HEK293 (cell line): Measurements from ENCODE around the gene IGFN1.
A peak's percentile ranks its signal among the peaks of the same experiment; 100 is the strongest.

Experiments used
- CTCF ChIA-PET: fragments of 350-600 bp; formaldehyde crosslinking; extraction: SDS; loops from one replicate; lab custom pipeline; 2021; ENCODE audit warnings: antibody characterized with exemption; lab: Yijun Ruan, JAX
- POLR2A ChIA-PET: fragments of 300-600 bp; formaldehyde crosslinking; extraction: SDS; loops from one replicate; lab custom pipeline; 2020; ENCODE audit warnings: antibody characterized with exemption, inconsistent platforms; lab: Yijun Ruan, JAX
- H3K27ac ChIP-seq: fragments of 200-500 bp; sonication (Bioruptor generic); 2 replicates; pipeline ENCODE4 v1.5.1; 2014; ENCODE audit warnings: low read depth, low read length, control low read depth, inconsistent platforms; ENCODE audit errors: extremely low read depth
- H3K36me3 ChIP-seq, 2 experiments: fragments of 200-500 bp in 1 of 2; sonication (Bioruptor generic) in 1 of 2; 1 replicate in 1 of 2; 2 replicates in 1 of 2; pipeline ENCODE4 v1.5.1; 2014 to 2017; ENCODE audit warnings: inconsistent platforms in 2 of 2, low read length in 2 of 2; ENCODE audit not compliant: control insufficient read depth in 2 of 2, insufficient read depth in 1 of 2
- H3K4me1 ChIP-seq: fragments of 200-500 bp; sonication (Bioruptor generic); 2 replicates; pipeline ENCODE4 v1.5.1; 2014; ENCODE audit warnings: mild to moderate bottlenecking, low read length, inconsistent platforms; ENCODE audit not compliant: control insufficient read depth, insufficient read depth
- H3K4me3 ChIP-seq: 2 replicates; pipeline ENCODE4 v1.5.1; 2011; ENCODE audit warnings: low read depth, mild to moderate bottlenecking, control low read depth, low read length, moderate library complexity
- H3K9me3 ChIP-seq: fragments of 200-500 bp; sonication (Bioruptor generic); 2 replicates; pipeline ENCODE4 v1.5.1; 2014; ENCODE audit warnings: low read depth, low read length, inconsistent platforms; ENCODE audit not compliant: control insufficient read depth, insufficient read depth
- BCL11B ChIP-seq: fragments of 450-650 bp; formaldehyde crosslinking; IDR thresholded peaks from 2 replicates; pipeline ENCODE4 v1.5.1; 2016; ENCODE audit warnings: low read depth, missing biosample characterization, missing genetic modification characterization
- GFI1B ChIP-seq: fragments of 450-650 bp; formaldehyde crosslinking; IDR thresholded peaks from 2 replicates; pipeline ENCODE4 v1.5.1; 2016; ENCODE audit warnings: missing biosample characterization, missing genetic modification characterization
- GLI4 ChIP-seq: fragments of 450-650 bp; formaldehyde crosslinking; IDR thresholded peaks from 2 replicates; pipeline ENCODE4 v1.5.1; 2016; ENCODE audit warnings: missing biosample characterization, missing genetic modification characterization
- KLF10 ChIP-seq: fragments of 450-650 bp; IDR thresholded peaks from 2 replicates; pipeline ENCODE4 v1.5.1; 2018; ENCODE audit warnings: missing biosample characterization, mild to moderate bottlenecking, missing genetic modification characterization
- KLF8 ChIP-seq: fragments of 450-650 bp; formaldehyde crosslinking; IDR thresholded peaks from 2 replicates; pipeline ENCODE4 v1.5.1; 2016; ENCODE audit warnings: missing biosample characterization, missing genetic modification characterization
- MEIS1 ChIP-seq: sonication (generic); formaldehyde crosslinking; IDR thresholded peaks from 2 replicates; pipeline ENCODE4 v1.8.1; 2022; ENCODE audit warnings: missing genetic modification reagents, mild to moderate bottlenecking, borderline replicate concordance
- OSR2 ChIP-seq: fragments of 450-650 bp; formaldehyde crosslinking; IDR thresholded peaks from 2 replicates; pipeline ENCODE4 v1.5.1; 2016; ENCODE audit warnings: missing biosample characterization, missing genetic modification characterization
- OVOL3 ChIP-seq: fragments of 450-650 bp; formaldehyde crosslinking; IDR thresholded peaks from 2 replicates; pipeline ENCODE4 v1.5.1; 2016; ENCODE audit warnings: missing biosample characterization, missing genetic modification characterization
- SCRT2 ChIP-seq: fragments of 450-650 bp; formaldehyde crosslinking; IDR thresholded peaks from 2 replicates; pipeline ENCODE4 v1.5.1; 2016; ENCODE audit warnings: missing biosample characterization, missing genetic modification characterization
- WT1 ChIP-seq: fragments of 450-650 bp; formaldehyde crosslinking; IDR thresholded peaks from 2 replicates; pipeline ENCODE4 v1.5.1; 2016; ENCODE audit warnings: missing biosample characterization, missing genetic modification characterization
- ZFP3 ChIP-seq: fragments of 450-650 bp; formaldehyde crosslinking; IDR thresholded peaks from 2 replicates; pipeline ENCODE4 v1.5.1; 2016; ENCODE audit warnings: low read depth, missing biosample characterization, missing genetic modification characterization
- ZNF10 ChIP-seq: fragments of 450-650 bp; formaldehyde crosslinking; IDR thresholded peaks from 2 replicates; pipeline ENCODE4 v1.5.1; 2017; ENCODE audit warnings: missing biosample characterization, missing genetic modification characterization
- ZNF114 ChIP-seq: fragments of 450-650 bp; formaldehyde crosslinking; IDR thresholded peaks from 2 replicates; pipeline ENCODE4 v1.5.0; 2017; ENCODE audit warnings: missing biosample characterization, missing genetic modification characterization
- ZNF16 ChIP-seq: fragments of 450-650 bp; formaldehyde crosslinking; IDR thresholded peaks from 2 replicates; pipeline ENCODE4 v1.5.1; 2016; ENCODE audit warnings: low read depth, missing biosample characterization, missing genetic modification characterization
- ZNF221 ChIP-seq: fragments of 450-650 bp; formaldehyde crosslinking; IDR thresholded peaks from 2 replicates; pipeline ENCODE4 v1.5.1; 2017; ENCODE audit warnings: missing biosample characterization, missing genetic modification characterization, borderline replicate concordance
- ZNF311 ChIP-seq: fragments of 450-650 bp; formaldehyde crosslinking; IDR thresholded peaks from 2 replicates; pipeline ENCODE4 v1.5.1; 2017; ENCODE audit warnings: missing biosample characterization, missing genetic modification characterization, borderline replicate concordance
- ZNF341 ChIP-seq: fragments of 450-650 bp; formaldehyde crosslinking; IDR thresholded peaks from 2 replicates; pipeline ENCODE4; 2016; ENCODE audit warnings: low read depth, missing biosample characterization, missing genetic modification characterization
- ZNF350 ChIP-seq: fragments of 450-650 bp; formaldehyde crosslinking; IDR thresholded peaks from 2 replicates; pipeline ENCODE4 v1.5.0; 2017; ENCODE audit warnings: missing biosample characterization, mild to moderate bottlenecking, missing genetic modification characterization
- ZNF37A ChIP-seq: fragments of 450-650 bp; IDR thresholded peaks from 2 replicates; pipeline ENCODE4 v1.5.1; 2018; ENCODE audit warnings: missing biosample characterization, missing genetic modification characterization
- ZNF48 ChIP-seq: fragments of 450-650 bp; formaldehyde crosslinking; IDR thresholded peaks from 2 replicates; pipeline ENCODE4 v1.5.1; 2016; ENCODE audit warnings: missing biosample characterization, missing genetic modification characterization
- ZNF510 ChIP-seq: fragments of 450-650 bp; formaldehyde crosslinking; IDR thresholded peaks from 2 replicates; pipeline ENCODE4 v1.5.1; 2018; ENCODE audit warnings: mild to moderate bottlenecking, missing genetic modification characterization, missing biosample characterization; ENCODE audit not compliant: insufficient replicate concordance
- ZNF529 ChIP-seq: fragments of 450-650 bp; formaldehyde crosslinking; IDR thresholded peaks from 2 replicates; pipeline ENCODE4 v1.5.1; 2017; ENCODE audit warnings: missing genetic modification characterization, missing biosample characterization; ENCODE audit not compliant: insufficient replicate concordance
- ZNF555 ChIP-seq: fragments of 450-650 bp; formaldehyde crosslinking; conservative IDR thresholded peaks from 2 replicates; pipeline ENCODE4 v1.5.1; 2017; ENCODE audit warnings: missing biosample characterization, mild to moderate bottlenecking, missing genetic modification characterization, inconsistent platforms
- ZNF624 ChIP-seq: fragments of 450-650 bp; formaldehyde crosslinking; IDR thresholded peaks from 2 replicates; pipeline ENCODE4 v1.5.1; 2017; ENCODE audit warnings: missing biosample characterization, missing genetic modification characterization
- ZNF654 ChIP-seq: fragments of 450-650 bp; formaldehyde crosslinking; IDR thresholded peaks from 2 replicates; pipeline ENCODE4 v1.5.1; 2016; ENCODE audit warnings: low read depth, missing biosample characterization, missing genetic modification characterization
- ZNF670 ChIP-seq: fragments of 450-650 bp; formaldehyde crosslinking; IDR thresholded peaks from 2 replicates; pipeline ENCODE4 v1.5.1; 2016; ENCODE audit warnings: missing biosample characterization, missing genetic modification characterization, low read depth
- ZNF692 ChIP-seq: fragments of 450-650 bp; formaldehyde crosslinking; IDR thresholded peaks from 2 replicates; pipeline ENCODE4 v1.5.1; 2016; ENCODE audit warnings: missing biosample characterization, missing genetic modification characterization
- ZNF707 ChIP-seq: fragments of 450-650 bp; formaldehyde crosslinking; IDR thresholded peaks from 2 replicates; pipeline ENCODE4 v1.5.1; 2016; ENCODE audit warnings: missing biosample characterization, missing genetic modification characterization
- ZNF792 ChIP-seq: fragments of 450-650 bp; formaldehyde crosslinking; IDR thresholded peaks from 2 replicates; pipeline ENCODE4 v1.5.1; 2016; ENCODE audit warnings: missing biosample characterization, missing genetic modification characterization
- TF ChIP-seq, protein P1 (sequence below): fragments of 450-650 bp; formaldehyde crosslinking; IDR thresholded peaks from 2 replicates; pipeline ENCODE4 v1.5.1; 2016; ENCODE audit warnings: missing biosample characterization, missing genetic modification characterization, borderline replicate concordance
- TF ChIP-seq, protein P2 (sequence below): fragments of 450-650 bp; formaldehyde crosslinking; IDR thresholded peaks from 2 replicates; pipeline ENCODE4 v1.5.1; 2016; ENCODE audit warnings: missing biosample characterization, missing genetic modification characterization

Gene IGFN1

DNA sequence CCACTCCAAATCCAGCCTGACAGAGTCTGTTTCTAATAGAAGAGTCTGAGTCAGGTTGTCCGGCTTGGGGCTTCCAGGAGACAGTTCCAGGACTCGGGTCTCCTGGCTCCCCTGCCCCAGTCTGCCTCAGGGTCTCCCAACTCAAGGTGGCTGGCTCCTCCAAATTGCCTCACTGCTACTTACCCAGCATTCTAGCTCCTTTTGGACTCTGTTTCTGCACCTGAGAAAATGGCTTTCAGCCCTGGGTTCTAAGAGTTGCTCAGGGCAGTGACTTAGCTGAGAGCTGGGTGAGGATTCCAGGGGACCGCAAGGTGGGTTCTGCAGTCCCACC lies 5.5 kb upstream of the IGFN1 start:
- Histone ChIP-seq H3K4me1 (no peaks in the 10 kb centered on the region), H3K36me3 (no peaks in the 10 kb centered on the region), H3K4me3 (no peak overlapping the region), H3K27ac (no peak overlapping the region), H3K9me3 (no peaks in the 10 kb centered on the region)
- no peak for TF ChIP-seq ZNF670
- 0 out of 2 replicates have a peak, but pooled peaks have one; percentile 3 for TF ChIP-seq ZNF654
- ChIA-PET POLR2A (interaction anchor here (0.9 kb wide), 1 partner anchor 14 kb away, joined by 3 read pairs; no protein-coding TSS in a partner anchor), CTCF (interaction anchor here (0.6 to 1.7 kb wide), 9 partner anchors 8 to 637 kb away, joined by 3 to 7 read pairs (median 4); no protein-coding TSS in a partner anchor)

- ChIA-PET POLR2A (interaction anchor here (0.9 kb wide), 1 partner anchor 14 kb away, joined by 3 read pairs; no protein-coding TSS in a partner anchor), CTCF (interaction anchor here (0.6 to 1.7 kb wide), 8 partner anchors 8 to 1167 kb away, joined by 3 to 7 read pairs (median 4); no protein-coding TSS in a partner anchor)
- H3K36me3 ChIP-seq: no peaks in the 10 kb centered on the region
Measured at GRCh38 chr1:201185527-201186128, 5.0 kb upstream of the IGFN1 start.

DNA sequence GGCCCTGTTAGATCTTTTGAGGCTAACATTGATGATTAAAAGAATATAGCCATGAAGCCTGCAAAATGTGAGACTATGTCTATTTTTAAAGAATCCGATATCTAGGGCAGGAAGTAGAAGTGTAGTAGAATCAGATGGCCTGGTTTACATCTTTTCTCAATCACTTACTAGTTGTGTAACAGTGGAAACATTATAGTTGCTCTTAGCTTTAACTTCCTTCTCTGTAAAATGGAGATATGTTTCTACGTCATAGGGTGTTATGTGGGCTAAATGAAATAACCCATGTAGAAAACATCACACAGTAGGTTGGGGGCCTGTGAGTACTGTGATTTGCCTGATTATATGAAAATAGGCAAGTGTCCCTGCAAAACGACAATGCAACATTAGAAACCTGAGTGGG lies 4.4 kb upstream of the IGFN1 start:
- Histone ChIP-seq H3K27ac (no peak overlapping the region), H3K9me3 (no peaks in the 10 kb centered on the region), H3K36me3 (no peaks in the 10 kb centered on the region), H3K4me1 (no peaks in the 10 kb centered on the region), H3K4me3 (no peak overlapping the region)
- POLR2A ChIA-PET: no interaction called here
- CTCF ChIA-PET: interaction anchor here (0.6 to 1.7 kb wide), 3 partner anchors 12 to 1168 kb away, joined by 3 to 5 read pairs (median 3); no protein-coding TSS in a partner anchor
- TF ChIP-seq ZNF792 (tag by site-specific recombination) (no peak), ZNF37A (tag by site-specific recombination) (no peak), ZNF10 (tag by site-specific recombination) (no peak), OVOL3 (tag by site-specific recombination) (no peak), GLI4 (tag by site-specific recombination) (no peak), ZNF510 (tag by site-specific recombination) (no peak), ZNF350 (tag by site-specific recombination) (no peak), KLF8 (tag by site-specific recombination) (no peak), SCRT2 (tag by site-specific recombination) (no peak), OSR2 (tag by site-specific recombination) (no peak), ZNF48 (tag by site-specific recombination) (no peak), ZNF624 (tag by site-specific recombination) (no peak), GFI1B (tag by site-specific recombination) (no peak)
- TF ChIP-seq, protein P1, sequence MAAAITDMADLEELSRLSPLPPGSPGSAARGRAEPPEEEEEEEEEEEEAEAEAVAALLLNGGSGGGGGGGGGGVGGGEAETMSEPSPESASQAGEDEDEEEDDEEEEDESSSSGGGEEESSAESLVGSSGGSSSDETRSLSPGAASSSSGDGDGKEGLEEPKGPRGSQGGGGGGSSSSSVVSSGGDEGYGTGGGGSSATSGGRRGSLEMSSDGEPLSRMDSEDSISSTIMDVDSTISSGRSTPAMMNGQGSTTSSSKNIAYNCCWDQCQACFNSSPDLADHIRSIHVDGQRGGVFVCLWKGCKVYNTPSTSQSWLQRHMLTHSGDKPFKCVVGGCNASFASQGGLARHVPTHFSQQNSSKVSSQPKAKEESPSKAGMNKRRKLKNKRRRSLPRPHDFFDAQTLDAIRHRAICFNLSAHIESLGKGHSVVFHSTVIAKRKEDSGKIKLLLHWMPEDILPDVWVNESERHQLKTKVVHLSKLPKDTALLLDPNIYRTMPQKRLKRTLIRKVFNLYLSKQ (tag by site-specific recombination): no peak

More at GRCh38 chr1:201185527-201186128, 5.0 kb upstream of the IGFN1 start:
- no peaks in the 10 kb centered on the region for H3K4me1 ChIP-seq
- TF ChIP-seq ZNF555 (tag by site-specific recombination) (no peak), ZFP3 (tag by site-specific recombination) (no peak), ZNF311 (tag by site-specific recombination) (no peak), ZNF221 (no peak), ZNF16 (tag by site-specific recombination) (no peak), MEIS1 (no peak), ZNF692 (tag by site-specific recombination) (no peak), WT1 (tag by site-specific recombination) (no peak), ZNF114 (tag by site-specific recombination) (no peak), OSR2 (tag by site-specific recombination) (no peak), KLF8 (tag by site-specific recombination) (no peak), BCL11B (tag by site-specific recombination) (no peak), ZNF529 (tag by site-specific recombination) (no peak), KLF10 (tag by site-specific recombination) (no peak), ZNF341 (tag by site-specific recombination) (no peak), ZNF707 (tag by site-specific recombination) (no peak)
- TF ChIP-seq, protein P1 (tag by site-specific recombination): no peak
- TF ChIP-seq, protein P2, sequence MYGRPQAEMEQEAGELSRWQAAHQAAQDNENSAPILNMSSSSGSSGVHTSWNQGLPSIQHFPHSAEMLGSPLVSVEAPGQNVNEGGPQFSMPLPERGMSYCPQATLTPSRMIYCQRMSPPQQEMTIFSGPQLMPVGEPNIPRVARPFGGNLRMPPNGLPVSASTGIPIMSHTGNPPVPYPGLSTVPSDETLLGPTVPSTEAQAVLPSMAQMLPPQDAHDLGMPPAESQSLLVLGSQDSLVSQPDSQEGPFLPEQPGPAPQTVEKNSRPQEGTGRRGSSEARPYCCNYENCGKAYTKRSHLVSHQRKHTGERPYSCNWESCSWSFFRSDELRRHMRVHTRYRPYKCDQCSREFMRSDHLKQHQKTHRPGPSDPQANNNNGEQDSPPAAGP (tag by site-specific recombination): no peak
- H3K4me3 ChIP-seq: no peak overlapping the region
- no peaks in the 10 kb centered on the region for H3K9me3 ChIP-seq
- H3K27ac ChIP-seq: no peak overlapping the region
